ENCODE data around the gene CCDC13. TPM values are rescaled to one million over a fixed set of nuclear protein-coding genes. Genes with fewer than 3 reads are reported as not detected.
"Not testable (repeated sequence)": the region's sequence is repeated elsewhere in the genome, so short reads cannot be mapped to it uniquely, and the experiment has no call there.

CCDC13 gene
- total and polyA plus RNA-seq, 7 experiments from 2014 or later: 0.34 to 1.5 (median 0.70) TPM; not detected in 2

- Mint-ChIP-seq H3K9me3 (no peaks in the 10 kb centered on the region), H3K36me3 (no peaks in the 10 kb centered on the region), H3K4me3 (no peak overlapping the region), H3K4me1 (no peaks in the 10 kb centered on the region), H3K27me3 (peaks cover 0 to 22% (median 3%) of the 10 kb centered on the region in 5 donors), H3K27ac (no peak overlapping the region)
- Histone ChIP-seq H3K4me1 (ENCODE audit: control insufficient read depth in 2 of 2, insufficient read depth in 2 of 2, low read length in 2 of 2) (no peaks in the 10 kb centered on the region), H3K9me3 (ENCODE audit: control insufficient read depth in 2 of 3, low read length in 3 of 3) (no peaks in the 10 kb centered on the region), H3K36me3 (ENCODE audit: control insufficient read depth in 2 of 3, insufficient read depth in 3 of 3, low read length in 3 of 3) (no peaks in the 10 kb centered on the region), H3K27ac (ENCODE audit: low read depth, low read length) (no peak overlapping the region), H3K27me3 (ENCODE audit: control insufficient read depth in 2 of 2, insufficient read depth in 2 of 2, low read length in 2 of 2) (no peaks in the 10 kb centered on the region), H3K4me3 (ENCODE audit: low read length) (no peak overlapping the region)
- ChIA-PET CTCF (interaction anchor here (0.9 kb wide), 1 partner anchor 9 kb away, joined by 3 read pairs; no protein-coding TSS in a partner anchor), POLR2A (no interaction called here)
- no peak for DNase-seq
- ATAC-seq: no peak
- intact Hi-C loops (cut with micrococcal nuclease): no loop called here
Observed at GRCh38 chr3:42814914-42815507, 42.0 kb upstream of the CCDC13 start.

- Histone ChIP-seq H3K9me3 (ENCODE audit: control insufficient read depth in 2 of 3, low read length in 3 of 3) (no peaks in the 10 kb centered on the region), H3K36me3 (ENCODE audit: control insufficient read depth in 2 of 3, insufficient read depth in 3 of 3, low read length in 3 of 3) (no peaks in the 10 kb centered on the region), H3K27me3 (ENCODE audit: control insufficient read depth in 2 of 2, insufficient read depth in 2 of 2, low read length in 2 of 2) (no peaks in the 10 kb centered on the region), H3K27ac (ENCODE audit: low read depth, low read length) (no peak overlapping the region), H3K4me3 (ENCODE audit: low read length) (no peak overlapping the region), H3K4me1 (ENCODE audit: control insufficient read depth in 2 of 2, insufficient read depth in 2 of 2, low read length in 2 of 2) (no peaks in the 10 kb centered on the region)
- POLR2A ChIA-PET: no interaction called here
- DNase-seq (no peak), ATAC-seq (no peak)
- Mint-ChIP-seq H3K4me3 (no peak overlapping the region), H3K4me1 (no peaks in the 10 kb centered on the region), H3K9me3 (no peaks in the 10 kb centered on the region), H3K36me3 (no peaks in the 10 kb centered on the region), H3K27me3 (peaks cover 0 to 20% (median 3%) of the 10 kb centered on the region in 5 donors), H3K27ac (no peak overlapping the region)
- intact Hi-C loops (cut with micrococcal nuclease): no loop called here
- CTCF ChIA-PET: no interaction called here
Observed at GRCh38 chr3:42814246-42814645, 41.2 kb upstream of the CCDC13 start.

DNA sequence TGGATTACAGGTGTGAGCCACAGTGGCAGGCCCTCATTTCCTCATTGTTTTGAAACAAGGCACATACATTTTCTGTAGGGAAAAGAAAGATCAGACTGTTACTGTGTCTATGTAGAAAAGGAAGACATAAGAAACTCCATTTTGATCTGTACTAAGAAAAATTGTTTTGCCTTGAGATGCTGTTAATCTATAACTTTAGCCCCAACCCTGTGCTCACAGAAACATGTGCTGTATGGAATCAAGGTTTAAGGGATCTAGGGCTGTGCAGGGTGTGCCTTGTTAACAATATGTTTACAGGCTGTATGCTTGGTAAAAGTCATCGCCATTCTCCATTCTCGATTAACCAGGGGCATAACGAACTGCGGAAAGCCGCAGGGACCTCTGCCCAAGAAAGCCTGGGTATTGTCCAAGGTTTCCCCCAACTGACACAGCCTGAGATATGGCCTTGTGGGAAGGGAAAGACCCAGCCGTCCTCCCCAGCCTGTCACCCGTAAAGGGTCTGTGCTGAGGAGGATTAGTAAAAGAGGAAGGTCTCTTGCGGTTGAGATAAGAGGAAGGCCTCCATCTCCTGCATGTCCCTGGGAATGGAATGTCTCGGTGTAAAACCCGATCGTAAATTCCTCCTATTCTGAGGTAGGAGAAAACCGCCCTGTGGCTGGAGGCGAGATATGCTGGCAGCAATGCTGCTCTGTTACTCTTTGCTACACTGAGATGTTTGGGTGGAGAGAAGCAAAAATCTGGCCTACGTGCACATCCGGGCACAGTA, 38.2 kb upstream of the CCDC13 start:
- H3K36me3 Mint-ChIP-seq; ATAC-seq; H3K9me3 Mint-ChIP-seq; POLR2A ChIA-PET; CTCF ChIA-PET; H3K27me3 ChIP-seq (ENCODE audit: control insufficient read depth in 2 of 2, insufficient read depth in 2 of 2, low read length in 2 of 2); H3K4me1 ChIP-seq (ENCODE audit: control insufficient read depth in 2 of 2, insufficient read depth in 2 of 2, low read length in 2 of 2); intact Hi-C loops (cut with micrococcal nuclease); H3K36me3 ChIP-seq (ENCODE audit: control insufficient read depth in 2 of 3, insufficient read depth in 3 of 3, low read length in 3 of 3); H3K27ac Mint-ChIP-seq; DNase-seq; H3K27ac ChIP-seq (ENCODE audit: low read depth, low read length); H3K4me3 Mint-ChIP-seq; H3K4me3 ChIP-seq (ENCODE audit: low read length); H3K9me3 ChIP-seq (ENCODE audit: control insufficient read depth in 2 of 3, low read length in 3 of 3); H3K4me1 Mint-ChIP-seq: not testable (repeated sequence)
- peaks cover 0 to 42% (median 3%) of the 10 kb centered on the region in 5 donors for H3K27me3 Mint-ChIP-seq

DNA sequence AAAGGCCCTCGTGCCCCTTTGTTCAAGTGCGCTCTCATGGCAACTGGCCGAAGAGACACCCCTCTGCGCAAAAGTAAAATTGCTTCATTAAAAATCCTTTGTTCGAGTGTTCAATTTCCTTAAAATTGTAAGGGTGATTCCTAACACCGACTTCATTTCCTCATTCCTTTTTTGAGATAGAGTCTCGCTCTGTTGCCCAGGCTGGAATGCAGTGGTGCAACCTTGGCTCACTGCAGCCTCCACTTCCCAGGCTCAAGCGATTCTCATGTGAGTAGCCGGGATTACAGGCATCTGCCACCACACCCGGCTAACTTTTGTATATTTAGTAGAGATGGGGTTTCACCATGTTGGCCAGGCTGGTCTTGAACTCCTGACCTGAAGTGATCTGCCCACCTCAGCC, 37.7 kb upstream of the CCDC13 start:
- H3K27ac Mint-ChIP-seq; H3K27me3 ChIP-seq (ENCODE audit: control insufficient read depth in 2 of 2, insufficient read depth in 2 of 2, low read length in 2 of 2); H3K27ac ChIP-seq (ENCODE audit: low read depth, low read length); H3K36me3 Mint-ChIP-seq; H3K9me3 ChIP-seq (ENCODE audit: control insufficient read depth in 2 of 3, low read length in 3 of 3); POLR2A ChIA-PET; CTCF ChIA-PET; intact Hi-C loops (cut with micrococcal nuclease); H3K36me3 ChIP-seq (ENCODE audit: control insufficient read depth in 2 of 3, insufficient read depth in 3 of 3, low read length in 3 of 3); DNase-seq; H3K4me1 ChIP-seq (ENCODE audit: control insufficient read depth in 2 of 2, insufficient read depth in 2 of 2, low read length in 2 of 2); H3K4me1 Mint-ChIP-seq; H3K4me3 ChIP-seq (ENCODE audit: low read length); H3K9me3 Mint-ChIP-seq; ATAC-seq; H3K4me3 Mint-ChIP-seq: not testable (repeated sequence)
- peaks cover 1 to 48% (median 6%) of the 10 kb centered on the region in 5 donors for H3K27me3 Mint-ChIP-seq

DNA sequence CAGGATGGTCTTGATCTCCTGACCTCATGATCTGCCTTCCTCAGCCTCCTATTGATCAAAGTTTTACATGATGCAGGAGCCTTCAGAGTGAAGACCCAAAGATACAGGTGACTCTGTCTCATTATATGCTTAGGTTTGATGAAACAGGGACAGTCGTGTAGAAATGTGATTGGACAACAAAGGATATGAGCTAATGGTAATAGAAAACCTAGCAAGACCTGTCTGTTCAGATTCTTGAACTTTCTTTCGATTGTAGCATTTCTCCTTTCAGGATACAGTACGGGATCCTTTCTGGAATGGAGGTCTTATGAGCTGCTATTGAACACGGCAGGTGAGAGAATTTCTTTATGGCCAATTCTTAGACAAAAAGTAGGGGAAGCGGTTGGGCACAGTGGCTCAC, 36.1 kb upstream of the CCDC13 start, which contains the start of gene ACKR2:
ACKR2 (plus strand) TSS at position 244 of the 400 bp plus-strand sequence. CDS start 55,058 bp downstream, outside the sequence.
- peaks cover 0 to 12% (median 4%) of the 10 kb centered on the region in 7 donors for H3K4me1 Mint-ChIP-seq
- H3K27me3 ChIP-seq (ENCODE audit: control insufficient read depth in 2 of 2, insufficient read depth in 2 of 2, low read length in 2 of 2): no peaks in the 10 kb centered on the region
- intact Hi-C loops (cut with micrococcal nuclease): loop anchor here in 1 of 2 donors (10.0 kb wide), 1 partner anchor 586 kb away; no protein-coding TSS in a partner anchor
- no peaks in the 10 kb centered on the region for H3K9me3 ChIP-seq (ENCODE audit: control insufficient read depth in 2 of 3, low read length in 3 of 3)
- H3K27me3 Mint-ChIP-seq: peaks cover 3 to 54% (median 6%) of the 10 kb centered on the region in 5 donors
- no peaks in the 10 kb centered on the region for H3K9me3 Mint-ChIP-seq
- no peak within 1 kb of the TSS for H3K4me3 ChIP-seq (ENCODE audit: low read length)
- peaks cover 0 to under 1% (median 0%) of the 10 kb centered on the region in 3 experiments for H3K36me3 ChIP-seq (ENCODE audit: control insufficient read depth in 2 of 3, insufficient read depth in 3 of 3, low read length in 3 of 3)
- ATAC-seq: no peak
- H3K4me3 Mint-ChIP-seq: no peak within 1 kb of the TSS
- CTCF ChIA-PET: no interaction called here
- no peak within 1 kb of the TSS for H3K27ac Mint-ChIP-seq
- H3K36me3 Mint-ChIP-seq: peaks cover 0 to 1% (median 0%) of the 10 kb centered on the region in 5 donors
- DNase-seq: no peak
- POLR2A ChIA-PET: no interaction called here
- no peaks in the 10 kb centered on the region for H3K4me1 ChIP-seq (ENCODE audit: control insufficient read depth in 2 of 2, insufficient read depth in 2 of 2, low read length in 2 of 2)
- no peak within 1 kb of the TSS for H3K27ac ChIP-seq (ENCODE audit: low read depth, low read length)

- no peaks in the 10 kb centered on the region for H3K27me3 ChIP-seq (ENCODE audit: control insufficient read depth in 2 of 2, insufficient read depth in 2 of 2, low read length in 2 of 2)
- no peak for DNase-seq
- Mint-ChIP-seq H3K36me3 (peaks cover 0 to 6% (median 0%) of the 10 kb centered on the region in 5 donors), H3K4me1 (peaks cover 4 to 25% (median 14%) of the 10 kb centered on the region in 7 donors), H3K4me3 (no peak overlapping the region), H3K27me3 (peaks cover 3 to 54% (median 6%) of the 10 kb centered on the region in 5 donors), H3K27ac (no peak overlapping the region), H3K9me3 (no peaks in the 10 kb centered on the region)
- H3K4me3 ChIP-seq (ENCODE audit: low read length): no peak overlapping the region
- no peaks in the 10 kb centered on the region for H3K9me3 ChIP-seq (ENCODE audit: control insufficient read depth in 2 of 3, low read length in 3 of 3)
- H3K36me3 ChIP-seq (ENCODE audit: control insufficient read depth in 2 of 3, insufficient read depth in 3 of 3, low read length in 3 of 3): peaks cover 0 to 6% (median 0%) of the 10 kb centered on the region in 3 experiments
- CTCF ChIA-PET: interaction anchor here (0.8 to 0.9 kb wide), 2 partner anchors 29 to 413 kb away, joined by 3 to 4 read pairs; no protein-coding TSS in a partner anchor
- ATAC-seq: no peak
- peaks cover 6 to 8% of the 10 kb centered on the region in 2 donors for H3K4me1 ChIP-seq (ENCODE audit: control insufficient read depth in 2 of 2, insufficient read depth in 2 of 2, low read length in 2 of 2)
- H3K27ac ChIP-seq (ENCODE audit: low read depth, low read length): no peak overlapping the region
- POLR2A ChIA-PET: no interaction called here
- intact Hi-C loops (cut with micrococcal nuclease): loop anchor here in 1 of 2 donors (10.0 kb wide), 1 partner anchor 587 kb away; no protein-coding TSS in a partner anchor
Observed at GRCh38 chr3:42807929-42808328, 34.9 kb upstream of the CCDC13 start.

Data from naive thymus-derived CD4-positive, alpha-beta T cell (primary cell).